H1 (cell line): Measurements from ENCODE around the gene AGPAT3. TPM values are rescaled to one million over a fixed set of nuclear protein-coding genes. Genes with fewer than 3 reads are reported as not detected.

Experiments
- CBX8 ChIP-seq: fragments of 300-800, 300-1000 bp; sonication (generic); IDR thresholded peaks from 2 replicates; pipeline ENCODE4 v1.7.1; 2016; ENCODE audit warnings: low read depth, low read length, borderline replicate concordance
- CTBP2 ChIP-seq: IDR thresholded peaks from 2 replicates; pipeline ENCODE4 v1.7.0; 2011; ENCODE audit warnings: borderline replicate concordance, mild to moderate bottlenecking, moderate library complexity, mixed read lengths, low read length; ENCODE audit not compliant: insufficient read depth, insufficient read length
- CTCF ChIP-seq, 3 experiments: IDR thresholded peaks; 1 replicate in 2 of 3; 2 replicates in 1 of 3; pipeline versions ENCODE4 v1.5.1 to v1.6.1; 2011; ENCODE audit warnings: low read length in 3 of 3, mild to moderate bottlenecking in 3 of 3, inconsistent platforms in 2 of 3, low read depth in 1 of 3, moderate library complexity in 1 of 3; ENCODE audit not compliant: insufficient read depth in 1 of 3; ENCODE audit errors: control extremely low read depth in 1 of 3
- FOSL1 ChIP-seq: IDR thresholded peaks from 2 replicates; pipeline ENCODE4 v1.6.1; 2011; ENCODE audit warnings: mild to moderate bottlenecking, low read depth, low read length, moderate library complexity; ENCODE audit not compliant: insufficient read depth
- GTF2F1 ChIP-seq: IDR thresholded peaks from 2 replicates; pipeline ENCODE4 v1.6.1; 2012; ENCODE audit warnings: low read depth, low read length, improper control_type of control experiment, borderline replicate concordance
- KDM4A ChIP-seq: IDR thresholded peaks from one replicate; pipeline ENCODE4 v1.7.1; 2012; ENCODE audit warnings: low read depth, mild to moderate bottlenecking, moderate library complexity, low read length, inconsistent platforms; ENCODE audit not compliant: severe bottlenecking
- POLR2AphosphoS5 ChIP-seq: IDR thresholded peaks from 2 replicates; pipeline ENCODE4 v1.6.1; 2011; ENCODE audit warnings: low read depth, low read length
- TEAD4 ChIP-seq: IDR thresholded peaks from 2 replicates; pipeline ENCODE4 v1.6.1; 2012; ENCODE audit warnings: low read depth, low read length, inconsistent platforms, mixed read lengths
- ZNF274 ChIP-seq: IDR thresholded peaks from 2 replicates; pipeline ENCODE4 v1.7.0; 2012; ENCODE audit warnings: low read length, borderline replicate concordance; ENCODE audit errors: extremely low read depth
- polyA plus RNA-seq, 7 experiments: library from polyadenylated mRNA; depleted of rRNA in 3 of 7; stranded (reverse) in 5 of 7; unstranded in 2 of 7; fragments of >200 nt in 5 of 7; fragments of 200-250 nt in 2 of 7; gene quantifications; 1 replicate in 5 of 7; 2 replicates in 1 of 7; 4 replicates in 1 of 7; pipeline versions ENCODE4 v1.2.1 to v1.2.3, GENCODE V29; 2011 to 2013; ENCODE audit warnings: missing spikeins in 2 of 7, mixed read lengths in 2 of 7
- total RNA-seq: library from RNA; stranded (reverse); fragmentation: NEBNext Ultra II Directional; extraction: Animal tissue kit (Norgen Biotek cat#: 25700); gene quantifications from 2 replicates; pipeline ENCODE4 v1.2.1, GENCODE V29; 2021

The AGPAT3 gene
- total and polyA plus RNA-seq, 2 of the 8 experiments (the other 6 are each of a cell fraction or from before 2014, with no cell fraction given), result 5.8 to 7.3 TPM

DNA sequence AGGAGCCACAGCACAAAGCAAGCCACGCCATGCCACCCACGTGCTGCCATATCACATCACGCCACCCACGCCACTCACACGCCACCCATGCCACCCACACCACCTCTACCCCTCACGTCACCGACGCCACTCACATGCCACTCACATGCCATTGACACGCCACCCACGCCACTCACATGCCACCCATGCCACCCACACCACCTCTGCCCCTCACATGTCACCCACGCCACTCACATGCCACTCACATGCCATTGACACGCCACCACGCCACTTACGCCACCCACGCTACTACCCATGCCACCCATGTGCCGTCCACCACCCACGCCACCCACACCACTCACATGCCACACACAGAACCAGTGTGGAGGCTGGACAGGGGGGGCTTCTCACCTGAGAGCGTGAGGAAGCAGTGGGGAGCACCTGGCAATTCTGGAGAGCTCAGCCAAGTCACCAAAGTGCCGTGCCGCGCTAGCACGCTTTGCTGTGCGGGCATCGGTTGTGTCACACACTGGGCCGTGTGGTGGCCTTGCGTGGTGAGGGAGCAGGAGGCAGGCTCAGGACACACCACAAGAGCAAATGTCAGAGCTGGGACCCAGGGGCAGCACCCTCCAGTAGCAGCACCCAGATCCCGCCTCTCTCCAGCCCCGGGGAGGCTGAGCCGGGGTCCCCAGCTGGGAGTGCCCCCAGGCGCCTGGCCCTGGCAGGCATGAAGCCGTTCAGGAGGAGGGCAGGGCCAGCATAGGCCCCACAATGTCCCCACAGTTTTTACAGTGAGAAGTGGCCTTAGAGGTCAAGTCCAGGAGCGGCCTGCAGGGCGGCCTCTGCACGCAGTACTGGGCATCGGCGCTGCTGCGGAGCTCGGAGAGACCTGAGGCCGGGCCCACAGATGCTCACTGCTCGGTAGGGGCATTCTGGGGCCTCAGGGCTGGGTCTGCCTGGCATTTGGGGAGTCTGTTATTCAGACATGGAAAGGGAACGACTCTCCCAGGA is 70.0 kb downstream of the AGPAT3 start (continued):
- TF ChIP-seq CTCF (IDR thresholded peaks at IDR 0.05; ENCODE audit: control extremely low read depth in 1 of 3, insufficient read depth in 1 of 3, low read depth in 1 of 3, low read length in 3 of 3) (peak in 2 of 3 experiments; percentile 25 to 28; a peak in 3 of 4 replicates), CTBP2 (no peak), CBX8 (no peak), TEAD4 (no peak), POLR2AphosphoS5 (no peak), ZNF274 (no peak), FOSL1 (no peak), KDM4A (no peak), GTF2F1 (no peak)
